Urothelium cell line (cell line): Measurements from ENCODE around the gene ZSWIM6.

Experiments used
- DNase-seq: peaks from one replicate; pipeline ENCODE4 v3.0.0; 2011; ENCODE audit warnings: low spot score, mixed read lengths
- FAIRE-seq: peaks from 2 replicates; lab custom pipeline; 2011; peaks lifted over from hg19 to GRCh38; lab: Jason Lieb, UNC

Gene ZSWIM6

DNA sequence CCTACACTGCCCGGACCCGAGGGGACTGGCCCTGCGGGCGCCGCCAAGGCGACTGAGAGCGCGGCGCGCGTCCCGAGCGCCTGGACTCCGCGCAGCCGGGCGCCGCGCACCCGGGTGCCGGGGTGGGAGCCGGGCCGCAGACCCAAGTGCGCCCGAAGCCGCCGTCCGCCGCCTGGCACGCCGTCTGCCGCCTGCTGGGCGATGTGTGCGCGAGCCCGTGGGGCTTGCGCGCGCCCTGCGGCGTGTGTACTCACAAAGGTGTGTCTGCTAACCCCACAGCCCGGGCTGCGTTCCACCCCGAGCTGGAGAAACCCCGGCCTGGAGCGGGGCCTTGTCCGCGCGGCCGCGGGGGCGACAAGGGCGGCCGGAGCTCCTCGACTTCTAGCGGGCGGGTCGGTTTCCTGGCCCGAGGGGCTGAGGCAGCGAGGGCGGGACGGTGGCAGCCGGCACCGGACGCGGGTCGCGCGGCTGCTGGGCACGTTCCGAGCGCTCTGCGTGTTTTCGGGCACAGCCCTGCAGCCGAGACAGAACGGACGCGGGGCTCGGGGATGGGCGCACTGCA, 1.1 kb upstream of the ZSWIM6 start:
- FAIRE-seq (peak; percentile 90), DNase-seq (peak; percentile 77)

DNA sequence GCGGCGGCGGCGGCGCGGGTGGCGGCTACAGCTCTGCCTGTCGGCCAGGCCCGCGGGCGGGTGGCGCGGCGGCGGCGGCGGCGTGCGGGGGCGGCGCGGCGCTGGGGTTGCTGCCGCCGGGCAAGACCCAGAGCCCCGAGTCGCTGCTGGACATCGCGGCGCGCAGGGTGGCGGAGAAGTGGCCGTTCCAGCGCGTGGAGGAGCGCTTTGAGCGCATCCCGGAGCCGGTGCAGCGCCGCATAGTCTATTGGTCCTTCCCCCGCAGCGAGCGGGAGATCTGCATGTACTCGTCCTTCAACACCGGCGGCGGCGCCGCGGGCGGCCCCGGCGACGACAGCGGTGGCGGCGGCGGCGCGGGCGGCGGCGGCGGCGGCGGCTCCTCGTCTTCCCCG, 296 bp downstream of the ZSWIM6 start:
- FAIRE-seq, result no peak
- peak; percentile 18 for DNase-seq

DNA sequence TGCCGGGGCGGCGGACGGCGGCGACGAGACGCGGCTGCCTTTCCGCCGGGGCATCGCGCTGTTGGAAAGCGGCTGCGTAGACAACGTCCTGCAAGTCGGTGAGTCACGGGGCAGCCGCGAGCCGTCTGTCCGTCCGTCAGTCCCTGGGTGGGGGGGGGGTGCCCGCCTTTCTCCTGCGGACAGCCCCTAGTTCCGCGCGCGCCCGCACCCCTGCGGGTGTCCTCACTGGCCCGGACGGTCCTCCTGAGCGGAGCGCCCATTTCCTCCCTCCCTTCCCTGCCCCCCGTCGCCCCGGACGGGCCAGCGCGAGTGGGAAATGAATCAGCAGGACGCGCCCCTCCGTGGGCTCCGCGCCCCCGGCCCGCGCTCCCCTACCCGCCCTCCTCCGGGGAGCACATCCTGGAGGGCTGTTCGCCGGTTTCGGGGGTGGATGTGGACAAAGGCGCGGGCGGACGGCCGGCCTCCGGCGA, 828 bp downstream of the ZSWIM6 start:
- DNase-seq (peak; percentile 55), FAIRE-seq (no peak)

DNA sequence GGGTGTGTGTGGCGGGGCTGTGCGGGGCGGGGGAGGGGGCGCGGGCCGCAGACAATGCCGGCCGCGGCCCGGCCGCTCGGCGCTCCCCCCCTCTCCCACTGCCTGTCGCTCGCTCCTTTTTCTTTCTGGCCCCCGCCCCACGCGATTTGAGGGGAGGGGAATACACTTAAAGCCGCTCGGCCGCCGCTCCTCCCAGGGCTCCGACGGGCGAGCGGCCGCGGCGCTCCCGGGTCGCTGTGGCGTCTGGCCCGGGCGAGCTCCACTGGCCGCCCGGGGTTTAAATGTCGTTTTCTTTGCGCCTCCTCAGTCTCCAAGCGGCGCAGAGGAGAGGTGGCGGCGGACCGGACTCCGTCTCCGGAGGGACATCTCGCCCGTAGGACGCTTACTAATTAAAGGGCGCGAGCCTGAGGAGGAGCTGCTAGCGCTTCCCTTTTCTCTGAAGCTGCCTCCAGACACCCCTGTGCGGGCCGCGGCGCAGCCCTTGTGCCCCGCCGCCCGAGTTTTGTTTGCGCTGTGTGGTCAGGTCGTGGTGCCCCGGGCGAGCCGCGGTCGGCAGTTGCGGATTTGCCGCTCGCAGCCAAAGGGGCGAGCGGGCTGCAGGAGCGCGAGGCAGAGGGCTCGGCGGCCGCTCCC, 1.4 kb downstream of the ZSWIM6 start:
- DNase-seq, result peak; percentile 26

DNA sequence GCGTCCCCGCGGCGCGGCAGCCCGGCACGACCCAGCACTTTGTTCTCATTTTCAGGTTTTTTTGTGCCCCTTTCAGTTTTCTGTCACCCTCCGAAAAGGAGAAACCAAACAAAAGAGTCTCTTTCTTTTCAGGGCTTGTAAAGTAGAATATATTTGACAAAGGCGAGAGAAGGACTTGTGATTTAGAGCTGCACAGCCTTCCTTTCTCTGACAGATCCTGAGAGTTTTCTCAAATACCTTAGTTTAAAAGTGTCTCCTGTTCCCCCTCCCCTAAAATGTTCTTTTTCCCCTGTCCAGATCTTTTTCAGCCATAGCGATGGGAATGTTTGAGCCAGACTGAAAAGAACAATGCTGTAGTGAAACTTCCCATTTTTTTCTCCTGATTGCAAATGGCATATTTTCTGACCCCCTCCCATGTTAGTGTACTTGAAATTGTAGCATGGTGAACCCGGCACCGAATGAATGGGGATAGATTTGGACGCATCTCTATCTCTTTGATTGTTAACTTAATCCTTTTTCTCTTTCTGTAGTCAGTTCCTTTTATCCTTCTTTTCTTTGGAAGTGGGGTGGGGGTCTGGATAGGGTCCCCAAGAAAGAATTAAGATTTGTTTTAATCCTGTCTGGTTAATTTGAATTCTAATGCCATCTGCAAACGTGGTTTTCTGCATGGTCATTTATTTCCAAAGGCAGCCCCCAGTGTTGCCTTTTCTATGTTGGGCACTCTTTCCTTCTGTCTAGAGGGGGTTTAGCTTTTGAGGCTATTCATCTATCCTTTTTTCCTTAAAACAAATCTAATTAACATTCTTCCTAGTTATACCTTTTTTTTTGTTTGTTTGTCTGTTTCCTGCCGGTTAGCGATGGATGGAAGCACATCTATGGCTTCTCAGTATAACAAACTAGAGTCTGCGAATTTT, 2.2 kb downstream of the ZSWIM6 start:
- FAIRE-seq, result no peak

More for the DNA sequence above, 1.4 kb downstream of the ZSWIM6 start:
- FAIRE-seq, result no peak

DNA sequence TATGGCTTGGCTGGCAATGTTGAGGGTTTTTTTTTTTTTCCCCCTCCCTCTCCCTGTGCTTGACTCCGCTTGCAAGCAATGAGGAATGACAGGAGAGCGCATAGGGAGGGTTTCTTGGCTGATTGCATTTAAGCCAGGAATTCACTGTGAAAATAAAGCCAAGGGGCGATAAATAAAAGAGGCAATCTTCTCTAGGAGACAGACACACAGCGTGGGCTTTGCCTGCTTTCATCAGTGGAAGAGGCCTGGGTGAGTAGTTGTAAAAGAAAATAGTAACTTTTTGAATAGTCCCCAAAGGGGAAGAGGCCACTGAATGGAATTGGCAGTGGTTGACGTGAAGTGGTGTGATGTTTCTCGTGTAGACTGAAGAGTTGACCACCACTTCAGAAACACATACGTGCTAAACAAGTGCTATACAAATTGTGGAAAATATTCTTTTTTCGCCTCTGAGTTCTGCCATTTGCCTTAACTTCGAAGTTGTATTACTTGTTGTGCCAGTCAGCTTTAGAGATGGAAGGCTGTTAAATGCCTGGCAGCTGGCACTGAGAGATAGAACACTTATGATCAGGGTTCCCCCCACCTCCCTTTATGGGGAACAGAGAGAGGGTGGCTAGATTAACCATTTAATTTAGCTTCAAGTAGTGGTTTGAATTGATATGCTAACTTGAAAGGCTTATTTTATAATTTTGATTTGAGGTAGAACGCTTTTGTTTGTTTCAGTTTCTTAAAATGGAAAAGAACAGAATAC, 3.0 kb downstream of the ZSWIM6 start:
- peak; percentile 19 for DNase-seq
- no peak for FAIRE-seq

More for the DNA sequence above, 2.2 kb downstream of the ZSWIM6 start:
- DNase-seq, result no peak

DNA sequence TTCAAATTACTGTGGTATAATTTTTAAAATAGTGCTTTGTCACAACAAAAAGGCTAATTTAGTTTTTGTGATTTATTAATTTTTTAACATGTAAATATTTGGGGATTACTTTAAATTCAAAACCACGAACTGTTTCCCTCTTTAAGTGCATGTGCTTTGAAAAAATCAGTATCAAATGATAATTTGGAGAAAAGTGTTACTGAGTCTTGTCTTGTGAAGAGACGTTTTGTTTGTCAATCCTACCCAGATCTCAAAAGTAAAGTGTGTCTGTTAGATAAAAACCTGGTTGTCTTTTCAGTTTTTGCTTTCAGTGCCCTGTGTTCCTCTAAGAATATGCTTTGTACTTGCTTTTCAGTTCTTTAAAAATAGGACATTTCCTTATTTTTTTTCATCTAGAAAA, 7.7 kb downstream of the ZSWIM6 start:
- FAIRE-seq (no peak), DNase-seq (no peak)

DNA sequence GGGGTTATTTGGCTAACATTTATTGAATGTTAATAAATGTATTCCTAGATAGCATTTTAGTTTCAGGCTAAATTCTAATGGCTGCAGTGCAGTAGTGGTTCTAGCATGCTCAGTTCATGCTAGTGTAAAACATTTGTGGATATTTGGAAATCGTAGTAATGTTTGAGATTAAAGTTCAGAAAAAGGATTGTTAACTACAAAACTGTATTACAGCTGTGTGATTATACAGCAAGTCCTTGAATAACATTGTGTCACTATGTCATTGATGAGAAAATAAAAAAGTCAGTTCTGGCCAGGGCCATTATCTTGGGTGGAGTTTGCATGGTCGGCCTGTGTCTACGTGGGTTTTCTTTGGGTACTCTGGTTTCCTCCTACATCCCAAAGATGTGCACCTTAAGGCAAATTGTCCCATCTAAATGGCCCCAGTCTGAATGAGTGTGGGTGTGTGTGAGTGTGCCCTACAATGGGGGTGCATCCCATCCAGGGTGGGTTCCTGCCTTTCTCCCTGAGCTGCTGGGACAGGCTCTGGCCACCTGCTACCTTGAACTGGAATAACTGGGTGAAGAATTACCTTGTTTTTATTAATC, 8.8 kb downstream of the ZSWIM6 start:
- FAIRE-seq, result no peak

DNA sequence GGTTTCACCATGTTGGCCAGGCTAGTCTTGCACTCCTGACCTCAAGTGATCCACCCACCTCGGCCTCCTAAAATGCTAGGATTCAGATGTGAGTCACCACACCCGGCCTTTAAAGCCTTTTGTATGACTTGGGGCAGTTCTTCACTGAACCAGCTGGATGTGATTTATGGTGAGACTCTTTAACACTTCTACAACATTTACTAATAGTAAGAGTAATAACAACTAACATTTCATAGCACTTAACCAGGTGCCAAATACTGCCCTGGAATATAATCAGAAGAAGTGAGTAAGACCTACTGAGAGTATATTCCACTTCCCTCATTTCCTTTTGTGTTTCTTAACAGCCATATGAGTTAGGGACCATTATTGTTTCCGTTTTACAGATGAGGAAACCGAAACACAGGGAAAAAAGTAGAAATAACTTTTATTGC, 10.0 kb downstream of the ZSWIM6 start:
- FAIRE-seq (no peak), DNase-seq (no peak)

More for the DNA sequence above, 8.8 kb downstream of the ZSWIM6 start:
- no peak for DNase-seq

DNA sequence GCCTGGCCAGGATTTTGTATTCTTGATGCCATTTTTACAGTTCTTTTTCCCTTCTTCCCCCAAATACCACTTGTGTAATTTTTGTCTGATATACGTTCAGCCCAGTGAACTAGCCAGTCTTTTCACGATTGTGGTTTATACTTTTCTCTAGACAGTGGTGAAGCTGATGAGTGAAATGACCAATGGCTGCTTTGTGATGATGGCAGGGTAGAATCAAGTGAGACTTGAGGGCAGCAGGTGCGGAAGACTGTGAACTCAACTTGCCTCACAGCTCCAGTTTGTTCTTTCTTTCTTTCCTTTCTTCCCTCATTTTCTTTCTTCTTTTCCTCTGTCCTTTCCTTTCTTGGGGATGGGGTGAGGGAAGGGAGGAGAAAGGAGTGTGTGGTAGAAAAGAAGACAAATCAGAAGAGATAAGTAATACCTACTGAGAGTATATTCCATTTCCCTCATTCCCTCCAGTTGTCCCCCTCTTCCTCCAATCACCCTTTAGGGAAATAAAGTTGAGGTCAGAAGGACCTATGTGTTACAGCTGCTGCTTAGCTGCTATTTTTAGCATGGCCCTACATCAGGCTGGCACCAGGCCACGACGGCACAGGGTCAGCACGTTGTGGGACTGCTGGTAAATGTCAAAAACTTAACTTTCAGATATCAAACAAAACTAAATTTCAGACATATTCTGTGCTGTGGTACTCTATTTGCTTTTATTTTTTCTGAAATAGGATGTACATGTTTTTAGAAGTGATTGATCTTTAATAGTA, 12.3 kb downstream of the ZSWIM6 start:
- FAIRE-seq (peak; percentile 48), DNase-seq (no peak)

DNA sequence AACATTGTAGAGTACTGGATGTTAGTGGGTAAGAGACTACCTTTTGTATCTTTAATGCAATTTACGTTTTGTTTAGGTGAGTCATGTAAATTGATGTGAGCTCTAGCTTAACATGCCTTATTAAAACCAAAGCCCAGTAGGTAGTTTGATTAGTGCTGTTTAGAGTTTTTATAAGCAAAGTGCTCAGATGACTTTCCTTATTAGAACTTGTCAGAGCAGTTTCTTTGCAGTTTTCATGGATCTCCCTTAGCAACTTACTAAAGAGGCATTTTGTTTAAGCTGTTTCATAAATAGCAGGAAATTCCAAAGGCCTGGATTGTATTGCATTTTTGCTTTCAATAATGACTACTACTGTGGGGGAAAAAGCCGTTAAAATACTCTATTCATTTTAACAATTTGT, 14.5 kb downstream of the ZSWIM6 start:
- no peak for DNase-seq
- FAIRE-seq, result no peak

DNA sequence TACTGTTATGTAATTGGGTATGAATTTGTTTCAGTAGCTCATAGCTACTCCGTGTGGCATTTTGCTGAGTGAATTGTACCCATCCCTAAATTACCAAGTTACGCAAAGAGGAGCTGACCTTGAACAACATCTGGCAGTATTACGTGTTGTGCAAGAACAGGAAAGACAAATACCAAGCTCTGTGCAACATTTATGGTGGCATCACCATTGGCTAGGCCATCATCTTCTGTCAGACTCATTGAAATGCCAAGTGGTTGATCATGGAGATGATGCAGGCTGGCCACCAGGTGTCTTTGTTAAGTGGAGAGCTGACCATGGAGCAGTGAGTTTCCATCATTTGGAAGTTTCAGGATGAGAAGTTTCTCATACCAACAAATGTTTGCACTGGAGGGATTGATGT, 15.0 kb downstream of the ZSWIM6 start:
- no peak for DNase-seq
- no peak for FAIRE-seq

DNA sequence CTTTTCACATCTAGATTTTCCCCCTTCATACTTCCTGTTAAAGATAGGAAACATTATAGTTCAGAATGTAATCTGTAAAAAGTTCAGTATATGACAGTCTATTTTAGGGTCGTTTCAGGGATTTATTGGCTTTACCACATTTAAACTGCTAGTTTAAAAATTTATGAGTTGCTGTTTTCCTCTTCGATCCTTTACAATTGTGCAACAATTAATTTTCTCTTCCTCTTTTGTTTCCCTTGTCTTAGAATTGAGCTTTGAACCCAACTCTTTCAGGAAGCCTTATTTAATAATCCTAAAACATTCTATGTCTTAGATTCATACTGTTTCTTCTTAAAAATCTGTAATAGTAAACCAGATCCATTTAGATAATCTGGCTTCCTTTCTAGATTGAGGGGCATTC, 16.4 kb downstream of the ZSWIM6 start:
- DNase-seq (no peak), FAIRE-seq (no peak)

DNA sequence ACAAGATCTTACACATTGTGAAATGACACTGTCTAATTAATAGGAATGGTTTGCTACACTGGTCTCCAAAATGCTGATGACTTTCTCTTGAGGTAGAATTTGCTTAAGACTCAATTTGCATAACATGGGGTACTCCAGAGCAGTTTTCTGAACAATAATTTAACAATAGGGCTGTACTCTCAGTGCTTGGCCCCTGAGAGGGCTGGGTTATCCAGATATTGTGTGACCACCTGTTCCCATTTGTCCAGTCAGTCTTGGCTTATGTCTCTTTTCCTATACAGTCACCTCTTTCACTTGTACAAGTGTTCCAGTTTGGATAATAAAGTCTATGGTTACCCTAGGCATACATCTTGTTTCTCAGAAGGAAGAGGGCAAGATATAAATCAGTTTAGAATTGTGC, 17.9 kb downstream of the ZSWIM6 start:
- DNase-seq (no peak), FAIRE-seq (no peak)

DNA sequence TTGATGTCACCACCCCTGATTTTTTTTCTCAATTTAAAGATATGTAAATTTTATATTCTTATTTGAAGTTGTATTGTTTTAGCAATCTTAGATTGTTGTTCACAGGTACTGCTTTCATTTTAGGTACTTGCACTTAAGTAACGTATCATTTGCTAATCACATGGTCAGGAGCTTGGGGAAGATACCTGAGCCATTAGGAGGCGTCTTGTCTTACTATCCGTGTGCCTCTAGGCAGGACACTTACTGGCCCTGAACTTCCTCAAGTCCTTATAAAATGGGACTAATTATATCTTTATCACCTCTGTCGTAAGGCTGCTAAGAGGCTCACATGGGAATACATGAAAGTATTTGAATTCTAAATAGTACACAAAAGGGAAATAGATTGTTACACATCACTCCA, 18.5 kb downstream of the ZSWIM6 start:
- no peak for DNase-seq

DNA sequence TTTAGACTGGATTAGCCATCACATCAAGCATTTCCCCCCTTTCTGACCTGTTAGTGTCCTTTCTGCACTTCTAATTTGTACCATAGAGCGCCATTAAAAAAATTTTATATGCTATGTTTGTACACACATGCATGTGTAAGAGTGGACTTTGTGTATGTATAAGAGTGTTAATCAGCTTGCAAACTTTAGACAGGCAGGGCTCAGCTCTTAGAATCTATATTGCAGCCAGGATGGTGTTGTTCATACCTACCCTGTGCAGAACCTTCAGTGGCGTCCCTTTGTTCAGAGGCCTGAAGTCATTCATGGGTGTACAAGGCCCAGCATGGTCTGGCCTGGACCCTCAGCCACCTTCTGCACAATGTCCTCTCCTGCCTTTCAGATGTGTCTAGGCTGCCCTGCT, 19.7 kb downstream of the ZSWIM6 start:
- no peak for DNase-seq
- FAIRE-seq, result no peak

More for the DNA sequence above, 18.5 kb downstream of the ZSWIM6 start:
- FAIRE-seq, result no peak

DNA sequence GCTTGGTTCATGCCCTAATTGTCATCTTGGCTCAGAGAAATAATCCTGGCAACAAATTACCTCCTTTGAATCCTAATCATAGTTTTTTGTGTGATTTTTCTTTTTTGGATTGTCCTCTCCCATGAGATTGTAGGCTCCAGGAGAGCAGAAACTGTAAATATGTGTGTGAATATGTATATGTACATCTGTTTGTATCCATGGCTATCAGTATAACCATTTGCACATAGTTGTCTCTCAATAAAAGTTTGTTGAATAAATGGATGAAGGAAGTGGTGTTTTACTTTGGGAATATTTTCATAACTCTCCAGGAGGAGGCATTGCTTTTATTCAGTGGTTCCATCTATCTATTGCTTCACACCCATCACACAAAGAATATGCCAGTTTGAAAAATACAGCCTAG, 20.1 kb downstream of the ZSWIM6 start:
- FAIRE-seq (no peak), DNase-seq (no peak)

DNA sequence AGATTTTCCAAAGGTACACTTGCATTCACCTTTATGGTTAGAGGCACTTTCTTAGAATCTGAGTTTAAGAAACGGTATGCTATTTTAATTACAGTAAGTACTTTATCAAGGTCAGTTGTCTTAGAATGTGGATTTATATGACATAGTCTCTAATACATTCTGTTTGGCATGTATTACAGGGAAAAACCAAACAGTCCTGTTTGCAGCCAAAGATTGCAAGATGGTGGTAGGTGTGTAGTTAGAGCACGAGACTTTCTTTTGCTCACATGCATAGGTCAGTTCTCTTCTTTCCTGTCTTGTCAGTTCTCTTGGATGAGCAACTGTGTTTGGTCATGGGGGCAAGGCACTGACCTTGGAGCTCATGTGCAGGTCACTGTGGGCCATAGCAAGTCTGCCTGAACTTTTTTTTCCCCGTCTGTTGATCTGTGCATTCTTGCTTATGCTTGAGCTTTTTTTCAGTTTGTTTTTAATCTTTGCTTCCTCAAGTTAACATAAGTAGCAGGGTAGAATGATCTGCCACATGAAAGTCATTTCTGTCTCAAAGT, 20.6 kb downstream of the ZSWIM6 start:
- no peak for FAIRE-seq
- no peak for DNase-seq

DNA sequence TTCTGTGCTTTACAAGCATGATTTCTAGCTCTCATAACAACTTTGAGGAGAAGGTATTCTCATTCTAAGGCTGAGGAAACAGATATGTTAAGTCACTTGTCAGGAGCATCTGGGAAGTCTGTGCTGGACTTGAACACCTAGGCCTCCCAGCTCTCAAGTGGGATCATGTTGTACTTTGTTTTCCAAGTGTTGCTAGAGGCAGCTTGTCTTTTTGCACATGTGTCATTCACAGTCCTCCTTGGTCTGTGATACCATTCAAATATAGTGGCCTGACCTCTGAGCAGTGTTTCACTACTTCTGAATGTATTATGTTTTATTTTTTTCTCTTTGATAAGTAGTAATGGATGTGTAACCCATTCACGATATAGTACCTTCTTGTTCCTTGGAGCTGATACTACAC, 21.2 kb downstream of the ZSWIM6 start:
- FAIRE-seq (no peak), DNase-seq (no peak)

DNA sequence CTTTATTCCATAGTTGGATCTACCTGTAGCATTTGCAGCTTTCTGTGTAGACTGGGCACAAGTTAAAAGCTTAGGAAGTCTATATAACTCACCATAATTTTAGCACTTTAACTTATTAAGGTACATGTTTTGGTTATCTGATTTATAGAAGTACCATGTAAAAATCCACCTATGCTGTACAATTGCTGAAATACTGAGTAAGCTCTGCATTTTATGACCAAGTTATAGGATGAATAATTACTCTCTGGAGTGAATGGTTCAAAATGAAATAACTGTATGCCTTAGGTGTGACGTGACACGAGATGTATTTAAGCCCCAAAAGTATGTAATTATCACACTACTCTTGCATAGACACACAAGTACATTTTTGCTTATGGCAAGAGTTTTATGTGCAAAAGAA, 22.1 kb downstream of the ZSWIM6 start:
- no peak for FAIRE-seq
- DNase-seq, result no peak
